ENCODE results near the gene GDPD1. TPM values are rescaled to one million over a fixed set of nuclear protein-coding genes. Genes with fewer than 3 reads are reported as not detected.

The GDPD1 gene
- total RNA-seq, 1 donor from 2014 or later, result 1.6 TPM

- H3K36me3 ChIP-seq (ENCODE audit: control insufficient read depth, insufficient read depth, low read length), result no peaks in the 10 kb centered on the region
- no peak for TF ChIP-seq CTCF (IDR thresholded peaks at IDR 0.05; ENCODE audit: insufficient read depth, low read length, severe bottlenecking)
- FAIRE-seq (no peak), DNase-seq (ENCODE audit: low read depth) (no peak)
- H3K27me3 ChIP-seq (ENCODE audit: control insufficient read depth, insufficient read depth, low read length), result no peaks in the 10 kb centered on the region
- no peak overlapping the region for H3K4me3 ChIP-seq (ENCODE audit: low read depth, low read length)
These were observed 10.5 kb downstream of the GDPD1 start for GRCh38 chr17:59230764-59231163.

DNA sequence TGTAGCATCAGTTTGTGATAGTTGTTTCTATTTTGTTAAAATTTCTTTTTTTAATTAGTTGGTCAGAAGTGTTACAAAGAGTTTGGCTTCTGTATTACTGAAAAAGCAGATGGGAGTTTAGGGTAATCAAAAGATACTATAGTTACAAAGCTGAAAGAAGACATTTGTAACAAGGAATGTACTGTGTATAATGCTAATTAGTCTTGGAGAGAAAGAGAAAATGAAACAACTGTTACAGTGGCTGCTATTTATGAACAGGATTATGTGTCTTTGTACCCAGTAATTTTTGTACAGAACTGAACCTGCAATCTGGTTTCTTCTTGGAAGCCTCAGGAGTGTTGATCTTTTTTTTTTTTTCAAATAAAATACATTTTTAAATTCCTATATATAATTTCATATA lies 14.3 kb downstream of the GDPD1 start:
- H3K27me3 ChIP-seq (ENCODE audit: control insufficient read depth, insufficient read depth, low read length), result no peaks in the 10 kb centered on the region
- FAIRE-seq (no peak), DNase-seq (ENCODE audit: low read depth) (no peak)
- no peak overlapping the region for H3K4me3 ChIP-seq (ENCODE audit: low read depth, low read length)
- H3K36me3 ChIP-seq (ENCODE audit: control insufficient read depth, insufficient read depth, low read length), result no peaks in the 10 kb centered on the region
- TF ChIP-seq CTCF (IDR thresholded peaks at IDR 0.05; ENCODE audit: insufficient read depth, low read length, severe bottlenecking), result no peak

- no peak for FAIRE-seq
- DNase-seq (ENCODE audit: low read depth), result no peak
- no peak for TF ChIP-seq CTCF (IDR thresholded peaks at IDR 0.05; ENCODE audit: insufficient read depth, low read length, severe bottlenecking)
- no peak overlapping the region for H3K4me3 ChIP-seq (ENCODE audit: low read depth, low read length)
- H3K36me3 ChIP-seq (ENCODE audit: control insufficient read depth, insufficient read depth, low read length), result no peaks in the 10 kb centered on the region
- H3K27me3 ChIP-seq (ENCODE audit: control insufficient read depth, insufficient read depth, low read length), result no peaks in the 10 kb centered on the region
These were observed 18.6 kb downstream of the GDPD1 start for GRCh38 chr17:59238906-59239305.

DNA sequence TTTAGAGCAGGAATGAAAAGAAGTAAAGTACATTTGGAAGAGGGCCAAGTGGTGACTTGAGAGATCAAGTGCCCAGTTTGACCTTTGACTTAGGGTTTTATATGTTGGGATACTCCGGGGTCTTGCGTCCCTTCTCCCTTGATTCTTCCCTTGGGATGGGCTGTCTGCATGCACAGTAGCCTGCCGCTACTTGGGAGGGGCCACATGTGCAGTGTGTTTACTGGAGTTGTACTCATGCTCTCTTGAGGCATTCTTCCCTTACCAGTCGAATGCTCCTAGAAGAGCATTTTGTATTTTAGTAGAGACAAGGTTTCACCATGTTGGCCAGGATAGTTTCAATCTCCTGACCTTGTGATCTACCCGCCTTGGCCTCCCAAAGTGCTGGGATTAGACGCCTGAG lies 23.8 kb downstream of the GDPD1 start:
- peak; percentile 50 for FAIRE-seq
- Histone ChIP-seq H3K36me3 (ENCODE audit: control insufficient read depth, insufficient read depth, low read length) (no peaks in the 10 kb centered on the region), H3K4me3 (ENCODE audit: low read depth, low read length) (no peak overlapping the region), H3K27me3 (ENCODE audit: control insufficient read depth, insufficient read depth, low read length) (no peaks in the 10 kb centered on the region)
- TF ChIP-seq CTCF (IDR thresholded peaks at IDR 0.05; ENCODE audit: insufficient read depth, low read length, severe bottlenecking), result no peak
- DNase-seq (ENCODE audit: low read depth), result no peak

DNA sequence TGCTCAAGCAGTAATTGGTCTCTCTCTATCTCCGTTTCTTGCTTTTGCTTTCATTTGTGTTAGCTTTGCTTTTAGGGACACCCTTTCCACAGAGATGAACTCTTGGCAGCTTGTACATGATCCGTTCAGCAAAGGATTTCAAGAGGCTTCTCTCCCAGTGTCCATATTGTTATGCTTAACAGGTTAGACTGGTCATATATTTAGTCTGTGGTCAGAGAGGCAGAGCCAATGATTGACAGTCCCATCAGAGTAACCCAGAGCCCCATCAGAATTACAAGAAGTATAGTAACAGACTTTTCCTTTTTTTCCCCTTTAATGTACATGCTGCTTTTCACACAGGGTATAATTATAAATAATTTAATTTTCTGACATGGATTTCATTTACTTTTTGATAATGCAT lies 34.4 kb downstream of the GDPD1 start:
- Histone ChIP-seq H3K36me3 (ENCODE audit: control insufficient read depth, insufficient read depth, low read length) (no peaks in the 10 kb centered on the region), H3K4me3 (ENCODE audit: low read depth, low read length) (no peak overlapping the region), H3K27me3 (ENCODE audit: control insufficient read depth, insufficient read depth, low read length) (no peaks in the 10 kb centered on the region)
- TF ChIP-seq CTCF (IDR thresholded peaks at IDR 0.05; ENCODE audit: insufficient read depth, low read length, severe bottlenecking), result no peak
- no peak for FAIRE-seq
- peak; percentile 3 for DNase-seq (ENCODE audit: low read depth)

GRCh38 chr17:59257101-59257500 lies 36.8 kb downstream of the GDPD1 start:
- FAIRE-seq, result no peak
- TF ChIP-seq CTCF (IDR thresholded peaks at IDR 0.05; ENCODE audit: insufficient read depth, low read length, severe bottlenecking), result no peak
- Histone ChIP-seq H3K4me3 (ENCODE audit: low read depth, low read length) (no peak overlapping the region), H3K27me3 (ENCODE audit: control insufficient read depth, insufficient read depth, low read length) (no peaks in the 10 kb centered on the region), H3K36me3 (ENCODE audit: control insufficient read depth, insufficient read depth, low read length) (no peaks in the 10 kb centered on the region)
- DNase-seq (ENCODE audit: low read depth), result peak; percentile 39
